22Rv1 (cell line): ENCODE results near the gene BZW2.

ENCODE experiments used
- ZFX ChIP-seq: fragments of 450-650 bp; IDR thresholded peaks from 2 replicates; pipeline ENCODE4 v1.6.1; 2017; ENCODE audit warnings: antibody characterized with exemption, borderline replicate concordance
- TF ChIP-seq, protein P1 (sequence below): fragments of 450-650 bp; IDR thresholded peaks from 2 replicates; pipeline ENCODE4 v1.5.1; 2017; ENCODE audit warnings: mild to moderate bottlenecking

DNA sequence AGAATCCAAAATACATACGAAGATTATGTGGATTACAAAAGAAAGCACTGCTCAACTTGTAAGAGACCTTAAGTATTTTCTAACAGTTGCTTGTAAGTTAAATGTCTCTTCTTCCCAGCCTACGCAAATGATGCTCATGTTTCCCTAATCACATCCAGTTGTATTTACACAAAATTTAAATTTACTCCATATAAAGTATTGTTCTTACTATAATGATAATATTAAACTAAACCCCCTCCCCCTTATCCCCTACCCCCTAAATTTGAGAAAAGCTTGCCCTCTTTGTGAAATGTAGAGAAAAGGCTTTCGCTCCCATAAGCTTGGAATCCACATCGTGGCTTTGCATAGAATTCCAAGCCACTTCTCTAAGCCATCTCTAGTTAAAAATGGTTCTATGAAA, 29.9 kb upstream of the BZW2 start:
- TF ChIP-seq, protein P1, sequence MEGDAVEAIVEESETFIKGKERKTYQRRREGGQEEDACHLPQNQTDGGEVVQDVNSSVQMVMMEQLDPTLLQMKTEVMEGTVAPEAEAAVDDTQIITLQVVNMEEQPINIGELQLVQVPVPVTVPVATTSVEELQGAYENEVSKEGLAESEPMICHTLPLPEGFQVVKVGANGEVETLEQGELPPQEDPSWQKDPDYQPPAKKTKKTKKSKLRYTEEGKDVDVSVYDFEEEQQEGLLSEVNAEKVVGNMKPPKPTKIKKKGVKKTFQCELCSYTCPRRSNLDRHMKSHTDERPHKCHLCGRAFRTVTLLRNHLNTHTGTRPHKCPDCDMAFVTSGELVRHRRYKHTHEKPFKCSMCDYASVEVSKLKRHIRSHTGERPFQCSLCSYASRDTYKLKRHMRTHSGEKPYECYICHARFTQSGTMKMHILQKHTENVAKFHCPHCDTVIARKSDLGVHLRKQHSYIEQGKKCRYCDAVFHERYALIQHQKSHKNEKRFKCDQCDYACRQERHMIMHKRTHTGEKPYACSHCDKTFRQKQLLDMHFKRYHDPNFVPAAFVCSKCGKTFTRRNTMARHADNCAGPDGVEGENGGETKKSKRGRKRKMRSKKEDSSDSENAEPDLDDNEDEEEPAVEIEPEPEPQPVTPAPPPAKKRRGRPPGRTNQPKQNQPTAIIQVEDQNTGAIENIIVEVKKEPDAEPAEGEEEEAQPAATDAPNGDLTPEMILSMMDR, result no peak
- TF ChIP-seq ZFX, result no peak
